Measurements from ENCODE around the gene IRX5.

DNA sequence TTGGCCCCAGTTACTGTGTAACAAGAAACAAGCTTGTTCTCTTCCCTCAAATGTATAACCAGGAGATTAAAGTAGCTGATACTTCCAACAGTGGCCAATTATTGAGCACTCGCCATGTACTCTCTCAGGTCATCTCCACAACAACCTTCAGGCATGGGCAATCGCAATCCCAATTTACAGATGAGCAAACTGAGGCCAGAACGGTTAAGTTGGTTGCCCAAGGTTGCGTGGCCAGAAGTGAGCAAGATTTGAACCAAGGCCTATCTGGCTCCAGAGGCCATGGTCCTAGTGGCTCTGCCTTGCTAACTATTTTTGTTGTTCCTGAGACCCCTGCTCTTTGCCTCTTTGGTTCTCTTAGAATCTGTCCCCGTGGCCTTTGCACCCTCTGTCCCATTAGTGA lies 33.6 kb downstream of the IRX5 start:
- TF ChIP-seq POLR2A (IDR thresholded peaks at IDR 0.05) (no peak), CTCF (IDR thresholded peaks at IDR 0.05) (no peak)
